Common myeloid progenitor, CD34-positive (primary cell): ENCODE data around the gene PPP4C.

Experiments used
- CTCF ChIA-PET: fragments of 350-600 bp; sonication (Branson Sonifier 250); formaldehyde crosslinking; loops from one replicate; lab custom pipeline; 2021; ENCODE audit warnings: antibody characterized with exemption; lab: Charles Lee
- POLR2A ChIA-PET: fragments of 350-600 bp; sonication (Branson Sonifier 250); formaldehyde crosslinking; loops from one replicate; lab custom pipeline; 2021; ENCODE audit warnings: antibody characterized with exemption; lab: Charles Lee
- DNase-seq, 3 donors: peaks; one replicate each; pipeline versions ENCODE4 v3.0.0 to v3.0.0-alpha.2; 2013
- H3K27ac ChIP-seq, 2 experiments: 1 replicate in 1 of 2; 2 replicates in 1 of 2; pipeline ENCODE4 v1.7.0; 2013; ENCODE audit warnings: inconsistent platforms in 2 of 2, low read length in 2 of 2, mild to moderate bottlenecking in 2 of 2, low read depth in 1 of 2, moderate library complexity in 1 of 2; ENCODE audit not compliant: severe bottlenecking in 2 of 2, insufficient read depth in 1 of 2, poor library complexity in 1 of 2
- H3K27me3 ChIP-seq, 5 experiments: replicated peaks in 2 of 5; 1 replicate in 3 of 5; 2 replicates in 2 of 5; pipeline versions ENCODE4 v1.6.1 to v1.7.0; 2013; ENCODE audit warnings: low read length in 4 of 5, mild to moderate bottlenecking in 2 of 5, moderate library complexity in 2 of 5, inconsistent platforms in 1 of 5; ENCODE audit not compliant: insufficient read depth in 5 of 5, control insufficient read depth in 4 of 5
- H3K36me3 ChIP-seq, 4 experiments: 1 replicate in 2 of 4; 2 replicates in 2 of 4; pipeline versions ENCODE4 v1.6.1 to v1.7.0; 2013; ENCODE audit warnings: low read length in 3 of 4, control low read depth in 1 of 4, mild to moderate bottlenecking in 1 of 4; ENCODE audit not compliant: control insufficient read depth in 4 of 4, insufficient read depth in 4 of 4
- H3K4me1 ChIP-seq, 4 experiments: 1 replicate in 3 of 4; 2 replicates in 1 of 4; pipeline versions ENCODE4 v1.6.1 to v1.7.1; 2013; ENCODE audit warnings: low read length in 3 of 4, mild to moderate bottlenecking in 3 of 4, control low read depth in 1 of 4, inconsistent platforms in 1 of 4, moderate library complexity in 1 of 4; ENCODE audit not compliant: control insufficient read depth in 4 of 4, insufficient read depth in 4 of 4; ENCODE audit errors: control extremely low read depth in 1 of 4
- H3K4me3 ChIP-seq, 7 experiments: 1 replicate in 4 of 7; 2 replicates in 3 of 7; pipeline versions ENCODE4 v1.5.1 to v1.7.0; 2013; ENCODE audit warnings: mild to moderate bottlenecking in 7 of 7, low read length in 6 of 7, moderate library complexity in 6 of 7, inconsistent platforms in 2 of 7, low read depth in 2 of 7, control low read depth in 1 of 7; ENCODE audit not compliant: insufficient read depth in 4 of 7, control insufficient read depth in 1 of 7; ENCODE audit errors: extremely low read depth in 1 of 7
- H3K9me3 ChIP-seq, 5 experiments: 1 replicate in 4 of 5; 2 replicates in 1 of 5; pipeline versions ENCODE4 v1.6.1 to v1.7.1; 2013; ENCODE audit warnings: low read length in 4 of 5, mild to moderate bottlenecking in 2 of 5, inconsistent platforms in 1 of 5, low read depth in 1 of 5, moderate library complexity in 1 of 5; ENCODE audit not compliant: control insufficient read depth in 4 of 5, insufficient read depth in 2 of 5; ENCODE audit errors: control extremely low read depth in 1 of 5
- WGBS: methylation state at CpG from one replicate; pipeline ENCODE4 v1.1.5; 2013; ENCODE audit not compliant: insufficient coverage; 5-methylcytosine and 5-hydroxymethylcytosine counted together

The PPP4C gene

DNA sequence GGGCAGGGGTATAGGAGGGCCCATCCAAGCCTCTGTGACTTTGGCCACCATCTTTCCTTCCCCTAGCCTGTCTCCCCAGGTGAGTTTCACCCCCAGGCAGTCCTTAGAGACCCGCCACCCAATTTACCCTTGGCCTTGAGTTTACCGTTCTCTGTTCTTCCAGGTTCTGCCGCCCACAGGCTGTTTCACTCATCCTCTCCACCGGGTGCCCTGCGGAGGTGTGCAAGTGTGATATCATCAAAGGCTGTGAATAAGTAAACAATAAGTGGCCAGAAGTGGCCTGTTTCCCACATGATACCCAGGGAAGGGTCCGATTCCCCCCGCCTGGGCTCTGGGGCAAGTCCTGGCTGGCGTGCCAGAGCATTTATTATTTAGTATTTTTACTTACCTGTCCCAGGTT is 29.6 kb upstream of the PPP4C start:
- H3K4me3 ChIP-seq: no peak overlapping the region
- no peaks in the 10 kb centered on the region for H3K9me3 ChIP-seq
- DNase-seq: no peak
- WGBS: 96% methylated on average over 4 of the region's 8 CpGs
- H3K36me3 ChIP-seq: no peaks in the 10 kb centered on the region
- CTCF ChIA-PET: interaction anchor here (8.0 kb wide), 1 partner anchor 10 kb away, joined by 76 read pairs; a partner anchor contains a TSS
- no peak overlapping the region for H3K27ac ChIP-seq
- POLR2A ChIA-PET: no interaction called here
- no peaks in the 10 kb centered on the region for H3K27me3 ChIP-seq
- no peaks in the 10 kb centered on the region for H3K4me1 ChIP-seq

DNA sequence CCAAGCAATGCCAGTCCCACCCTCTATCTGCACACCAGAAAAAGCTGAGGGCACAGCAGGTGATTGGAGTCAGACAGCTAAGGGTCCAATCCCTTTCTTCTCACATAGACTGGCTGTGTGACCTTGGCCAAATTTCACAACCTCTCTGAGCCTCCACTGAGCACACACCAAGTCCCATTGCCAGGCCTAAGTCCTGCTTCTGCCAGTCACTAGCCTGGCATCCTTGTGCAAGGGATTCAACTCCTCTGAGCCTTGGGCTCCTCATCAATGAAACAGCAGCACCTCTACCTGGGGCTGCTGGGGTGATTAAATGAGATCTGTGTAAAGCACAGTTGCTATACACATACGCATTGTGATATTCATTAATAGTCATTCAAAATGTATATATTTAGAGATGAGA is 29.2 kb upstream of the PPP4C start:
- Histone ChIP-seq H3K9me3 (no peaks in the 10 kb centered on the region), H3K27me3 (no peaks in the 10 kb centered on the region), H3K36me3 (no peaks in the 10 kb centered on the region), H3K4me3 (no peak overlapping the region), H3K27ac (no peak overlapping the region), H3K4me1 (no peaks in the 10 kb centered on the region)
- ChIA-PET CTCF (interaction anchor here (1.0 to 8.0 kb wide), 2 partner anchors 9 to 10 kb away, joined by 6 to 76 read pairs; a partner anchor contains a TSS), POLR2A (no interaction called here)
- WGBS: no CpG with 5 or more reads among the region's 1 CpG
- no peak for DNase-seq

DNA sequence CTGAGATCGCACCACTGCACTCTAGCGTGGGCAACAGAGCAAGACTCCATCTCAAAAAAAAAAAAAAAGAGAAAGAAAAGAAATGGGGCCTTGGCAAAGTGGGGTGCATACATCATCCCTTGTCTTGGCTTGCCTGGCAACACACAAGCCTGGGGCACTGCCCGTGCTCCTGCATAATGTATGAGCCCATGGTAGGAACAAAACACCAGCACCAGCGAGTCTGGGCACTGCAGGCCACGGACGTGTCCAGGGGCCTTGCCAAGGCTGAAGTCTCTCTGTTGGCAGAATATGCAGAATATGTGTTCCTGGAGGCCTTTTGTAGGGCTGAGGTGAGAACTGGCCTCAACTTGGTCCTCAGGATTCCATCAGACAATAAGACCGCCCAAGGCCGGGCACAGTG is 25.9 kb upstream of the PPP4C start:
- ChIA-PET POLR2A (no interaction called here), CTCF (interaction anchor here (1.0 to 1.8 kb wide), 4 partner anchors 9 to 25 kb away, joined by 3 to 10 read pairs (median 5); partner anchors contain the start of gene TLCD3B)

DNA sequence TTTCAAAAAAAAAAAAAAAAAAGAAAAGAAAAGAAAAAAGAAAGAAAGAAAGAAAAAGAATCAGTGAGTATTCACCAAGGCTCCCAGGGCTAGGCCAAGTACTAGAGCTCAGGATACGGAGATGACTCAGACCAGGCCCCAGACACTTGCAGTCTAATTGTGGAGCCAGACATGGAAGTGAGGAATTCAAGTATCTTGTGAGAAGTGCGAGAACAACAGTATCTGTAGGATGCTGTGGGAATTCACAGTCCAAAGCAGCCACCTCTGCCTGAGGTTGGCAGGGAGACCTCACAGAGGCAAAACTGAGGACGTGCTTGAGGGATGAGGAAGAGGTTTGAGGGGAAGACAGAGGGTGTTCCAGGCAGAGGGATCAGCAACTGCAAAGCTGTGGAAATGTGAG is 24.3 kb upstream of the PPP4C start:
- 100% methylated on average over 3 of the region's 3 CpGs for WGBS
- peaks cover 0 to 22% (median 12%) of the 10 kb centered on the region in 4 experiments for H3K4me1 ChIP-seq
- H3K27me3 ChIP-seq: no peaks in the 10 kb centered on the region
- no peaks in the 10 kb centered on the region for H3K36me3 ChIP-seq
- no peak for DNase-seq
- ChIA-PET CTCF (interaction anchor here (0.9 to 3.2 kb wide), 3 partner anchors 14 to 41 kb away, joined by 3 to 14 read pairs (median 5); partner anchors contain the start of genes ALDOA and TBX6), POLR2A (no interaction called here)
- no peaks in the 10 kb centered on the region for H3K9me3 ChIP-seq
- no peak overlapping the region for H3K4me3 ChIP-seq
- no peak overlapping the region for H3K27ac ChIP-seq

More for the DNA sequence above, 25.9 kb upstream of the PPP4C start:
- no peak overlapping the region for H3K27ac ChIP-seq
- H3K36me3 ChIP-seq: no peaks in the 10 kb centered on the region
- H3K27me3 ChIP-seq: no peaks in the 10 kb centered on the region
- H3K9me3 ChIP-seq: no peaks in the 10 kb centered on the region
- no peak for DNase-seq
- peaks cover 0 to 17% (median 10%) of the 10 kb centered on the region in 4 experiments for H3K4me1 ChIP-seq
- no peak overlapping the region for H3K4me3 ChIP-seq
- WGBS: 98% methylated on average over 7 of the region's 8 CpGs

DNA sequence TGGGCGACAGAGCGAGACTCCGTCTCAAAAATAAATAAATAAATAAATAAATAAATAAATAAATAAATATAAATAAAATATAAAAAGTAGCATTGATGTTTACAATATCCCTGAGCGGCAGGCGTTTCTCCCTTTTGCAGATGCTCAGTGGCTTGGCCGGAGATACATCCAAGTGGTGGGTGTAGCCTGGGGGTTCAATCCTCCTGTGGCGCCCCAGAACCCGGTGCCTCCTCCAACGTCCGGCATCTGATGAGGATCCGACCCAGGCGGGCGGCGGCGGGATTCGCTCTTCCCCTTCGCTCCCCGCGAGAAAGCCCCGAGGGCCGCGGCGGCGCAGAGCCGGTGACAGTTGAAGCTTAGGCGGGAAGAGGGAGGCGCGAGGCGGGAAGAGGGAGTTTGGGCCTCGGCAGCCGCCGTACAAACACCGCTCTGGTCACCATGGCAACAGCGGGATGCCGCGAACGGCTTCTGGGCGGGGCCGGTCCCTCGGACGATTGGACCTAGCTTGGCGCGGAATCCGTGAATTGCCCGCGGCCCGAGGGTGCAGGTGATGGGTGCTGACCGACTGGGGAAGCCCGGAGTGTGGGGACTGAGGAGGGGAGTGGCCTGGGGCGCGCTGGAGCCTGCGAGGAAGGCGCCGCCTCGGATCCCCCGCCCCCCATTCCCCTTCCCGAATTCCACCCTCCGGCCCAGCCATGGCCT is 23.0 kb upstream of the PPP4C start:
- peak; percentile 85 to 88 (median 86) for DNase-seq
- peak overlapping the region in 1 of 2 experiments; percentile 80 for H3K27ac ChIP-seq
- H3K27me3 ChIP-seq: no peaks in the 10 kb centered on the region
- H3K4me3 ChIP-seq: peak overlapping the region; percentile 62 to 88 (median 83)
- H3K4me1 ChIP-seq: peaks cover 0 to 22% (median 12%) of the 10 kb centered on the region in 4 experiments
- H3K9me3 ChIP-seq: no peaks in the 10 kb centered on the region
- POLR2A ChIA-PET: interaction anchor here (0.5 to 1.4 kb wide), 2 partner anchors 12 to 128 kb away, joined by 4 to 11 read pairs; partner anchors contain the start of gene ALDOA
- WGBS: 0% methylated on average over 40 of the region's 58 CpGs
- CTCF ChIA-PET: interaction anchor here (1.2 to 8.5 kb wide), 9 partner anchors 10 to 56 kb away, joined by 3 to 76 read pairs (median 5); partner anchors contain the start of genes TBX6 and TLCD3B
- H3K36me3 ChIP-seq: peaks cover 0 to 2% (median 0%) of the 10 kb centered on the region in 4 experiments

DNA sequence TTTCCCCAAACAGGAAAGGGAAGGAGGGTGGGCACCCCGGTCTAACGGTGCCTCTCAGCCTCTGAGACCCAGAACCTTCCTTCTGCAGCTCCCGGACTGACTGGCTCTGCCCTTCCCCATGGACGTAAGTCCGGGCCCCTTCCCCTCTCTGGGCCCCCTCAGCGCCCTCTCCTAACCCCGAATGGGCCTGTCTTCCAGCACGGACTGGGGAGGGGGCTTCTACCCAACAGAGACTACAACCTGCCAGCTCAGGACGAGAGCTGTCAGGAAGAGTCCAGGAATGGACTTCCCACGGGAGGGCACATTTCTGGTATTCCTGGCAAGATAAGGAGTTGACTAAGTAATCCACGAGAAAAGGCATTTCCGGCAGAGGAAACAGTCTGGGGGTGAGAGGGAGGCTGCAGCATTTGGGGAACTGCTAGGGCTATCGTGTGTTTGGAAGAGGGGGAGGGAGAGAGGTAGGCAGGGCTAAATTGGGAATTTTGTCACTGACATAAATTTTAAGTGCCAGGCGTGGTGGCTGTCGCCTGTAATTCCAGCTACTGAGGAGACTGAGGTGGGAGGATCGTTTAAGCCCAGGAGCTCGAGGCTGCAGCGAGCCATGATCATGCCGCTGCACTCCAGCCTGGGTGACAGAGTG is 22.3 kb upstream of the PPP4C start:
- H3K4me1 ChIP-seq: peaks cover 0 to 22% (median 12%) of the 10 kb centered on the region in 4 experiments
- no peaks in the 10 kb centered on the region for H3K9me3 ChIP-seq
- ChIA-PET POLR2A (interaction anchor here (0.5 to 1.4 kb wide), 3 partner anchors 12 to 1762 kb away, joined by 3 to 11 read pairs (median 4); partner anchors contain the start of gene ALDOA), CTCF (interaction anchor here (1.2 to 8.5 kb wide), 8 partner anchors 10 to 55 kb away, joined by 3 to 76 read pairs (median 6); partner anchors contain the start of genes TBX6 and TLCD3B)
- H3K36me3 ChIP-seq: peaks cover 0 to 2% (median 0%) of the 10 kb centered on the region in 4 experiments
- 9% methylated on average over 17 of the region's 19 CpGs for WGBS
- H3K27me3 ChIP-seq: no peaks in the 10 kb centered on the region
- peak in 1 of 3 donors; percentile 29 for DNase-seq
- peak overlapping the region; percentile 62 to 88 (median 83) for H3K4me3 ChIP-seq
- peak overlapping the region in 1 of 2 experiments; percentile 80 for H3K27ac ChIP-seq
